Activated T-cell treated with anti-CD3 and anti-CD28 coated beads, Interleukin-2, amount 50 U/mL, for 4 hours (primary cell): Measurements from ENCODE around the gene CAMK2G. TPM values are rescaled to one million over a fixed set of nuclear protein-coding genes. Genes with fewer than 3 reads are reported as not detected.
"Not testable (repeated sequence)": the region's sequence is repeated elsewhere in the genome, so short reads cannot be mapped to it uniquely, and the experiment has no call there.

Experiments used
- ATAC-seq, 2 donors: fragments of 200-7000 bp; cut with Tn5 transposase; one replicate each; pipeline ENCODE4 v1.10.0; 2021
- DNase-seq: peaks from one replicate; pipeline ENCODE4 v3.0.0-alpha.2; 2020
- H3K27me3 Mint-ChIP-seq: one replicate; pipeline ENCODE4 v1.8.0; 2021; ENCODE audit warnings: low read depth, mixed read lengths
- H3K36me3 Mint-ChIP-seq: one replicate; pipeline ENCODE4 v1.8.0; 2022; ENCODE audit warnings: mixed read lengths; ENCODE audit not compliant: insufficient read depth
- H3K4me1 Mint-ChIP-seq: one replicate; pipeline ENCODE4 v1.8.0; 2021; ENCODE audit warnings: low read depth, mixed read lengths
- H3K4me3 Mint-ChIP-seq: one replicate; pipeline ENCODE4 v1.8.0; 2021; ENCODE audit warnings: mild to moderate bottlenecking, moderate library complexity, mixed read lengths
- H3K9me3 Mint-ChIP-seq: one replicate; pipeline ENCODE4 v1.8.0; 2021; ENCODE audit warnings: mixed read lengths
- total RNA-seq, 3 donors: library from RNA; stranded (reverse); gene quantifications; one replicate each; pipeline ENCODE4 v1.2.1, GENCODE V29; 2021

Gene CAMK2G
- total RNA-seq, 3 donors from 2014 or later = 14.5 to 20.7 (median 16.6) TPM

DNA sequence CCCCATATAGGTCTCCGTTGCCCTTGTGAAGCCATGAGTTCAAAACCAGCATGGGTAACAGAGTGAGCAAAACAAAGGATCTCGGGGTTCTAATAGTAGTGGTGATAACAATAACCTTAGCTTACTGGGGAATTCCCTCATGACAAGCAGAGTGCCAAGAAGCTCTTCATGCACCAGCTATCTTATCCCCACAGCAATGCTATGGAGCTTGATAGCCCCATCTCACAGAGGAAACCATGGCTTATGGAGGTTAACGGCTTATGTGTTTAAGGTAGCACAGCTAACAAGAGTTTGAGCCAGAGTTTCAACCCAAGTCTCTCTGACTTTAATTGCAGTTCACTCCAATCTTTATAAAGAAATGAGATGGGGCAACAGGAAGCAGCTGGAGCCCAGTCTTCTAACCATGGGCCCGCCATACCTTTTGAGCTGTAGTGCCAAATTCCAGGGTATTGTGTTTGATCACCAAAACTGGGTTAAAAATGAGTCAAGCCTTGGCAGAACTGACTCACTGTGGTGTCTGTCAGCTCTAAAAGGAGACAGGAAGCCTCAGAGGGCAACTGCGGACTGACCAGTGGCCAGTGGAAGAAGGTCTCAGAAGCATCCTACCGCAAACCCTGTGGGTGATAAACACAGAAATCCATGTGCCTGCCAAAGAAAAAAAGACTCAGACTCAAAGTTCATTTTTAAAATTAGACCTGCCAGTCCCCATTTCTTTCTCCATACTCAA, 20.1 kb upstream of the CAMK2G start:
- Mint-ChIP-seq H3K9me3 (no peaks in the 10 kb centered on the region), H3K36me3 (no peaks in the 10 kb centered on the region), H3K4me1 (peaks cover 9% of the 10 kb centered on the region), H3K4me3 (no peak overlapping the region), H3K27me3 (no peaks in the 10 kb centered on the region)
- peak; percentile 11 for DNase-seq
- peak; percentile 60 to 78 for ATAC-seq

DNA sequence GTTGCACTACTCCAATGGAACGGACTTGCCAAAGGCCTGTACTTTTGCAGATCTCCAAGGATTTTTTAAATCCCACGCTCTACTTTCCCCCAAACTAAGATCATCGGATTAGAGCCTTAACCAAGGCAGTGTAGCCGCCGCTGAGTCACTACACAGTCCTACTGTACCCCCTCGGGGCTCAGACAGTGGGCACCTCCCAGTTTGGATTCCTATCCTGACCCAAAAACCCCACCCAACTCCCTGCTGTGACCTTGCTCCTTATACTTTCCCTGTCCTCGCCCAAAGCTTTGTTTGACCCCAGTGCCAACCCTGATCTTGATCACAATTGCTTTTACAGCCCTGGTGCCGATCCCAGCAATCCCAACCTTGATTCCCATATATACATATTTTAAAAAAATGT, 19.1 kb upstream of the CAMK2G start:
- no peaks in the 10 kb centered on the region for H3K36me3 Mint-ChIP-seq
- DNase-seq = no peak
- H3K27me3 Mint-ChIP-seq = no peaks in the 10 kb centered on the region
- no peak for ATAC-seq
- H3K4me1 Mint-ChIP-seq = peaks cover 9% of the 10 kb centered on the region
- no peak overlapping the region for H3K4me3 Mint-ChIP-seq
- H3K9me3 Mint-ChIP-seq = no peaks in the 10 kb centered on the region

DNA sequence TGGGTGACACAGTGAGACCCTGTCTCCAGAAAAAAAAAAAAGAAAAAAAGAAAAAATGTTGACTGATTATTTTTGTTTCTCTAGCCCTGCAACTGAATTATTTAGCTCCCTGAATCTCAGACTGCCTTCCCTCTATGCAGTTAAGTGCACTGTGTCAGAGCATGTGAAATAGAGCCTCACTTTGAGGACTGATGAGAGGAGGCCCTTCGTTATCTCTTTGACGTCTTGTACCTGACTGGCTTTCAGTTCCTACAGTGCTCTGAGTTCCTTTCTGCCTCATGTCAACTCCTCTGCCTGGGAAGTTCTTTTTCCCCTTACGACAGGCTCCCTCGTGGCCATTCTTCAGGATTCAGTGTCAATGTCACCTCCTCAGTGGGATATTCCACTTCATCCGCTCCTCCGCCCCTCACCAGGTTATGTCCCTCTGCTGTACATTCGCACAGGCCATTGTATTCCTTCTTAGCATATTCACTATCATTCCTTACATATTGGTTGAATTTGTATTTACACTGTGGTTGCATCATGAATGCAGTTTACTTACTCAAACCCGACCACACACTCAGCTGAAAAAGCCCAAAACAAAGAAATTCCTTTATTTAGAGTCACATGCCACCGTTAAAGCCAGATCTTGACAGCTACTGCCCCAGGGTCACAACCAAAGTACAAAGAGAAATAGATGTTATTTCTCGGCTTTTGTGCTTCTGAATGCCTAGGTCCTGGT, 18.1 kb upstream of the CAMK2G start:
- Mint-ChIP-seq H3K4me1 (peaks cover 9% of the 10 kb centered on the region), H3K27me3 (no peaks in the 10 kb centered on the region)

DNA sequence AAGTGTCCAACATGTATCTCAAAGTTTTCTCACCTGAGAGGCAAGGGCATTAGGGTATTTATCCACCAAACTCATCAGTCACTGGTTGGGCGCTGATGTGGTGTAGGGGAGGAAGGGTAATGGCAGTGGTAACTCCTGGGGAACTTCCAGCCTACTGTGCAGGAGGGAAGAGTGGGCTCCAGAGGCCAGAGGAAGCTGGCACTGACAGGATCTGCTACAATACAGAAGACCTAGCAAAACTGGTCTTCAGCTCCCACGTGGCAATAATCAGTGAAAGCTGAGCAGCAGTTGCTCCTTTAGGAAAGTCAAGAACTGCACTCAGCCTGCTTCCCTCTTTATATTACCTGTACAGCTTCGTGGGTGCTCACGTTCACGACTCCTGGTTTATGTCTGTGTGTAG, 17.2 kb upstream of the CAMK2G start:
- Mint-ChIP-seq H3K36me3 (no peaks in the 10 kb centered on the region), H3K9me3 (no peaks in the 10 kb centered on the region), H3K4me3 (no peak overlapping the region), H3K27me3 (no peaks in the 10 kb centered on the region), H3K4me1 (peaks cover 10% of the 10 kb centered on the region)
- DNase-seq (no peak), ATAC-seq (no peak)

More for the DNA sequence above, 18.1 kb upstream of the CAMK2G start:
- H3K9me3 Mint-ChIP-seq = no peaks in the 10 kb centered on the region
- no peak for ATAC-seq
- DNase-seq = no peak
- no peaks in the 10 kb centered on the region for H3K36me3 Mint-ChIP-seq
- no peak overlapping the region for H3K4me3 Mint-ChIP-seq

DNA sequence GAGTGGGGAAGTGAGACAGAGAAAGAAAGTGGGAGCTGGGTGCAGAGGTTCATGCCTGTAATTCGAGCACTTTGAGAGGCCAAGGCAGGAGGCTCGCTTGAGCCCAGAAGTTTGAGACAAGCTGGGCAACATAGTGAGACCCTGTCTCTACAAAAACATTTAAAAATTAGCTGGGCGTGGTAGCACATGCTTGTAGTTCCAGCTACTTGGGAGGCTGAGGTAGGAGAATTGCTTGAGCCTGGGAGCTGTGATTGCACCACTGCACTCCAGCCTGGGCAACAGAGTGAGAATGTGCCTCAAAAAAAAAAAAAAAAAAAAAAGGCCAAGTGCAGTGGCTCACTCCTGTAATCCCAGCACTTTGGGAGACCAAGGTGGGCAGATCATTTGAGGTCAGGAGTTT, 16.5 kb upstream of the CAMK2G start:
- H3K4me3 Mint-ChIP-seq, DNase-seq, H3K36me3 Mint-ChIP-seq, H3K27me3 Mint-ChIP-seq, ATAC-seq, H3K9me3 Mint-ChIP-seq: not testable (repeated sequence)
- peaks cover 15% of the 10 kb centered on the region for H3K4me1 Mint-ChIP-seq

DNA sequence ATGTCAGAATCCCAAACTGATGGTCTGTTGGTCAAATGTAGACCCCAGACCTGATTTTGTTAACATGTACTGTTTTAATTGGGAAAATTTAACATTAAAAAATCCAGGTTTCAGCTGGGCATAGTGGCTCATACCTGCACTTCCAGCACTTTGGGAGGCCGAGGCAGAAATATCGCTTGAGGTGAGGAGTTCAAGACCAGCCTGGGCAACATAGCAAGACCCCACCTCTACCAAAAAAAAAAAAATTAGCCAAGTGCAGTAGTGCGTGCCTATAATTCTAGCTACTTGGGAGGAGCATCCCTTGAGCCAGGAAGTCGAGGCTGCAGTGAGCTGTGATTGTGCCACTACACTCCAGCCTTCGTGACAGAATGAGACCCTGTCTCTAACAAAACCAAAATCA, 15.9 kb upstream of the CAMK2G start:
- no peaks in the 10 kb centered on the region for H3K36me3 Mint-ChIP-seq
- no peaks in the 10 kb centered on the region for H3K9me3 Mint-ChIP-seq
- ATAC-seq = no peak
- no peaks in the 10 kb centered on the region for H3K27me3 Mint-ChIP-seq
- no peak overlapping the region for H3K4me3 Mint-ChIP-seq
- DNase-seq = no peak
- H3K4me1 Mint-ChIP-seq = peaks cover 16% of the 10 kb centered on the region

DNA sequence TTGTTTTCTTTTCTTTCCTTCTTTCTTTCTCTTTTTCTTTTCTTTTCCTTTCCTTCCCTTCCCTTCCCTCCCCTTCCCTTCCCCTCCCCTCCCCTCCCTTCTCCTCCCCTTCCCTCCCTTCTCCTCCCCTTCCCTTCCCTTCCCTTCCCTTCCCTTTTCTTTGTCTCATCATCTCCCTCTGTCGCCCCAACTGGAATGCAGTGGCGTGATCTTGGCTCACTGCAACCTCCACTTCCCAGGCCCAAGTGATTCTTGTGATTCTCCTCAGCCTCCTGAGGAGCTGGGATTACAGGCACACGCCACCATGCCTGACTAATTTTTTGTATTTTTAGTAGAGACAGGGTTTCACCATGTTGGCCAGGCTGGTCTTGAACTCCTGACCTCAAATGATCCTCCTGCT, 15.1 kb upstream of the CAMK2G start:
- not testable (repeated sequence) for H3K36me3 Mint-ChIP-seq, H3K4me3 Mint-ChIP-seq, H3K9me3 Mint-ChIP-seq, DNase-seq, H3K27me3 Mint-ChIP-seq, ATAC-seq
- H3K4me1 Mint-ChIP-seq = peaks cover 12% of the 10 kb centered on the region

DNA sequence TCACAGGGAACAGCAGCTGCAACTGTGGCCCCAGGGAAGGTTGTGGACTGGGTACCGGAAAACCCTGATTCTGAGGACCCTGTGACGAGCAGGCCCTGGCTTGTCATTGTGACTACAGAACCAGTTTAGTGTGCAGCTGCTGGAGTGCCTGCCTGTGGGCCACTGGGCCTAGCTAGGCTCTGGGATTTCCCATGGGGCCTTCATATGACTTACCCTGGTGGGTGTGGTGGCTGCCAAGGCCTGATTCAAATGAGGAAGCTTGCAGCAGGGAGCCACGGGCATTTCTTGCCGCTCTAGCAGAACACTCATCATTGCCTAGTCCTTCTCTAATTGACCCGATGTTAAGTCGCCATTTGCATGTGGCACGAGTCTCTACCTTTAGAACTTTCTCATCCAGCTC, 14.7 kb upstream of the CAMK2G start:
- DNase-seq (peak; percentile 16), ATAC-seq (peak; percentile 68 to 76)
- Mint-ChIP-seq H3K4me1 (peaks cover 9% of the 10 kb centered on the region), H3K27me3 (no peaks in the 10 kb centered on the region), H3K9me3 (no peaks in the 10 kb centered on the region), H3K36me3 (no peaks in the 10 kb centered on the region), H3K4me3 (no peak overlapping the region)

DNA sequence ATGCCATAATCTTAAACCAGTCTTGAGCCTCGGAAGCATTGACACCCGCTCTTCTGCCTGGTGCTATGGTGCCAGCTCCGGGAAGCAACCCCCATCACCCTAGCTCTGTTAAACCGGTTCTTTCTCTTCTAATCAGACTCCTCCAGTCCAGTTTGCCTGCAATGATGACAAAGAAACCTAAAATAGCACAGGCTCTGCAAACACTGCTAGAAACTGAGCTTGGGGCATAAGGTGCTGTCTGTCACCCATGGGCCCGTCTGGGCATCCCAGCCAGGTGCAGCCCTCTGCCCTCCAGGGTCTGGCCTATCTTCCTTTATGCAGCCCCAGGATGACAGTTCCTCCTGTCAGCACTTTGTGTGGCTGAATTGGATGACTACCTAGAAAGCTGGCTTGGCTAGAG, 14.2 kb upstream of the CAMK2G start:
- H3K27me3 Mint-ChIP-seq = no peaks in the 10 kb centered on the region
- no peak overlapping the region for H3K4me3 Mint-ChIP-seq
- H3K4me1 Mint-ChIP-seq = peaks cover 8% of the 10 kb centered on the region
- DNase-seq = no peak
- H3K9me3 Mint-ChIP-seq = no peaks in the 10 kb centered on the region
- no peak for ATAC-seq
- no peaks in the 10 kb centered on the region for H3K36me3 Mint-ChIP-seq

DNA sequence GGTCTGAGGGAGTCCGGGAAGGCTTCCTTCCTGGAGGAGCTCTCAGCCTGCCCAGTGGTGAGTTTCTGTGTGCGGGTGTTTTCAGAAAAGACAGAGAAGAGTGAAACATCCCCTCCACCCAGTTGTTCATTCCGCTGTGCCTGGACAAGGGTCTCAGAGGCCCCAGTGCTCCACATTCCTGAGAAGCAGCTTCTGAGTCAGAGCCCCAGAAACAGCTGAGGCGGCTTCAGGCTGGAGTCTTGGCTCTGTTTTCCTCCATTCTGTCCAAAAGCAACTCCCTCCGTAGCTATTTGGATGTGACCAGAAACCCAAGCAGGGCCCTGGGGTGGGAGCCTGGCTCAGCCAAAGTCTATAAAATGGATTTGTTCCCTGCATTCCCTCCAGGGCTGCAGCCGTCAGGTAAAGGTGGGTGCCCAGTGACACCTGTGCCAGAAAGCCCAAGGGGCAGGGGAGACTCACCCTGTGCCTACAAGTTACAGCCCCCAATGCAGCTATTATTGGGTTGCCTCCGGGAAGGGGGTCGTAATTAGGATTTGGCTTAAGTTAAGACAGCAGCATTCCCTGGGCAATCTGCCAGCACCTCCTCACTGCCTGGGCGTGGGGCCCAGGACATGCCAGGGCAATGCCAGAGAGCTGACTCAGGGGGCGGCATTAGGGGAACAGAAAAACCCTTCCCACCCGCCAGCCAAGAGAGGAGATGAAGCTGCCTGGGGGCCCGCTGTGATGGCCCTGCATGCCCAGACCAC, 13.1 kb upstream of the CAMK2G start:
- ATAC-seq (no peak), DNase-seq (no peak)
- Mint-ChIP-seq H3K9me3 (no peaks in the 10 kb centered on the region), H3K4me3 (no peak overlapping the region), H3K27me3 (no peaks in the 10 kb centered on the region), H3K4me1 (peaks cover 7% of the 10 kb centered on the region), H3K36me3 (no peaks in the 10 kb centered on the region)

DNA sequence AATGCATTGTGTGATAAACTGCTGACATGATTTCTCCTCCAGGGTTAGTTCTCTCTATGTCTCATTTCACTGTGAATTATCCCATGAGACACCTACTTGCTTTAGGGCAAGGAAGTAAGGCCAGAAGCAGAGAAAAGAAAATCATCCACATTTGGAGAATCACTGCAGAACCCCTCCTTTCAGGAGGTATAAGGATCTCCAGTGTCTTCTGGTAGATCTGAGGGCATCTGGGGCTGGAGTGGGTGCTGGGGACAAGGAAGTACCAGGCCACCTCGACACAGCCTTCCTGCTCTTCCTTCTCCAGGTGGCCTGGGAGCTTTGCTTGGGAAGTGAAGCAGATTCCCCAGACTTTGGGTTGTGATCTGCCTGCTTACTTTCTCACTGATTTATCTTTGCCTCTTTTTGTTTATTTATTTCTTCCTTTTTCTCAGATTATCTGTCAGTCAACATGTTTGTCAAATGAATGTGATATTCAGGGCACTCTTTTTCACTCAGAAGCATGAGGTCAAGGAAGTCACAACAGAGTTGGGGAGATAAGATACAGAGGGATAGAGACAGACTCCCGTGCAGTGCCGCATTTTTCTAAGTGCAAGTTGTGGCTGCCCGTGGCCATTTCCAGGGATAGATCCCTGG, 12.4 kb upstream of the CAMK2G start:
- H3K36me3 Mint-ChIP-seq = no peaks in the 10 kb centered on the region
- H3K4me1 Mint-ChIP-seq = peaks cover 7% of the 10 kb centered on the region

DNA sequence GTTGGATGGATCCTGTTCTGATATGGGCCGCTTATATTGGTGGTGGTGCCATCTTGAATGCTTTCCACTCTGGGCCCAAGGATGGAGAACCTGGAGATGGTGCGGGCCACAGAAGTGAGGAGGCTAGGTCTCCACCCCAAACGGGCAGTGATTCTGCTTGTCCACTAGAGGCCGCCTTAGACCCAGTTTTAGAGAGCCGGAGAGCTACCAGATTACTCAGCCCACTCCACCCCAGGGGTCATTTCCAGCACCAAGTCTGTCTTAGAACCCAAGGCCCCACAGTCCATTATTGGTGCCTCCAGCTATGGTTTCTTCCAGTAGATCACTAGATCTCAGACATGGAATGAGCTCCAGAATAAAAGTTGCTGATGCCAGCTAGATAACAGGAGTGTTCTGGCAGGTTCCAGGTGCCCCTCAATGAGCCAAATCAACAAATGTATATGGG, 11.8 kb upstream of the CAMK2G start:
- peaks cover 7% of the 10 kb centered on the region for H3K4me1 Mint-ChIP-seq
- ATAC-seq = peak; percentile 95 to 97
- H3K36me3 Mint-ChIP-seq = no peaks in the 10 kb centered on the region

More for the DNA sequence above, 12.4 kb upstream of the CAMK2G start:
- H3K4me3 Mint-ChIP-seq = no peak overlapping the region
- H3K9me3 Mint-ChIP-seq = no peaks in the 10 kb centered on the region
- DNase-seq (no peak), ATAC-seq (no peak)
- H3K27me3 Mint-ChIP-seq = no peaks in the 10 kb centered on the region

DNA sequence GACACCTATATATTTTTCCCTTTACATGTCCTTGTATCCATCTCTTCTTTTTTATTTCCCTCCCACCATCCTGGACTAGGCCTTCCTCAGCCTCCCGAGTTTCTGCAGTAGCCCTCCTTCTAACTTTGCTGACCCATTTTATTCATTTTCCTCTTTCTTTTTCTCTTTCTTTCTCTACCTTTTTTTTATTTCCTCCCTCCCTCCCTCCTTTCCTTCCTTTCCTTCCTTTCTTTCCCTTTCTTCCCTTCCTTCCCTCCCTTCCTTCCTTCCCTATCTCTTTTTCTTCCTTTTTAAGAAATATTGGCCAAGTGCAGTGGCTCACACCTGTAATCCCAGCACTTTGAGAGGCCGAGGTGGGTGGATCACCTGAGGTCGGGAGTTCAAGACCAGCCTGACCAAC, 9.7 kb upstream of the CAMK2G start:
- Mint-ChIP-seq H3K4me1 (peaks cover 17% of the 10 kb centered on the region), H3K27me3 (no peaks in the 10 kb centered on the region), H3K4me3 (no peak overlapping the region), H3K36me3 (no peaks in the 10 kb centered on the region), H3K9me3 (no peaks in the 10 kb centered on the region)
- DNase-seq (no peak), ATAC-seq (no peak)

More for the DNA sequence above, 11.8 kb upstream of the CAMK2G start:
- no peak overlapping the region for H3K4me3 Mint-ChIP-seq
- peak; percentile 61 for DNase-seq
- no peaks in the 10 kb centered on the region for H3K27me3 Mint-ChIP-seq
- H3K9me3 Mint-ChIP-seq = no peaks in the 10 kb centered on the region

DNA sequence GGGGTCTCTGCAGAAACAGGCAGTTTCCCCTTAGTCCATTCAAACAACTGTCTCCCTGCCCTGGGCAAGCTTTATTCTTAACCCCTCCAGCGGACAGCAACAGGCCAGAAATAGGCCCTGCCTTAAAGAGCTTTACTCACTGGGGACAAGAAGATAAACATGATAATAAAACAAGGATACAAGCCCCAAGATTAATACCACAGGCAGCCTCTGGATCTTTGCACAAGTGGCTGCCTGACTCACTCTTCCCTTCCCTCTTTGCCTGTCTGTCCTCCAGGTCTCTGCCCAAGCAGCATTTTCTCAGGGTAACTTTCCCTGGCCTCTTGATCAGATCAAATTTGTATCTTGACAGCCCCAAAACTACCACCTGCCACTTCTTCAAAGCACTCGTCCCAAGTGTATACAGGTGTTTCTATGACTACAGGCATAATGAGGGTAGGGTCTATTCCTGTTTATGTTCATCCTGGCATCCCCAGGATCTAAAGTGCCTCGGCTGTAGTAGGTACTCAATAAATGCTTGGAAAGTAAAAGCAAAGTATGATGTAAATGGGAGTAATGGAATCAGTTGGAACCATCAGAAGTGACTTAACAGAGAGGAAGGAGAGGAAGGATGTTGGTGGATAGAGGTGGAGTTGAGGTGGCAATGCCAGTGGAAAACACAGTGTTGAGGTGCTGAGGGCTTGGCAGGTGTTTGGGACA, 7.0 kb upstream of the CAMK2G start:
- H3K4me1 Mint-ChIP-seq = peaks cover 31% of the 10 kb centered on the region
- no peak for DNase-seq
- H3K4me3 Mint-ChIP-seq = no peak overlapping the region
- H3K27me3 Mint-ChIP-seq = no peaks in the 10 kb centered on the region
- no peak for ATAC-seq
- H3K9me3 Mint-ChIP-seq = no peaks in the 10 kb centered on the region
- no peaks in the 10 kb centered on the region for H3K36me3 Mint-ChIP-seq
